GM18498 (cell line): Measurements from ENCODE around the gene FLOT1.

Experiments
- ATAC-seq: cut with Tn5 transposase; IDR thresholded peaks from one replicate; pipeline ENCODE4 v1.9.1; 2021; ENCODE audit warnings: mild to moderate bottlenecking, moderate library complexity; ENCODE audit not compliant: unreplicated experiment

The FLOT1 gene

DNA sequence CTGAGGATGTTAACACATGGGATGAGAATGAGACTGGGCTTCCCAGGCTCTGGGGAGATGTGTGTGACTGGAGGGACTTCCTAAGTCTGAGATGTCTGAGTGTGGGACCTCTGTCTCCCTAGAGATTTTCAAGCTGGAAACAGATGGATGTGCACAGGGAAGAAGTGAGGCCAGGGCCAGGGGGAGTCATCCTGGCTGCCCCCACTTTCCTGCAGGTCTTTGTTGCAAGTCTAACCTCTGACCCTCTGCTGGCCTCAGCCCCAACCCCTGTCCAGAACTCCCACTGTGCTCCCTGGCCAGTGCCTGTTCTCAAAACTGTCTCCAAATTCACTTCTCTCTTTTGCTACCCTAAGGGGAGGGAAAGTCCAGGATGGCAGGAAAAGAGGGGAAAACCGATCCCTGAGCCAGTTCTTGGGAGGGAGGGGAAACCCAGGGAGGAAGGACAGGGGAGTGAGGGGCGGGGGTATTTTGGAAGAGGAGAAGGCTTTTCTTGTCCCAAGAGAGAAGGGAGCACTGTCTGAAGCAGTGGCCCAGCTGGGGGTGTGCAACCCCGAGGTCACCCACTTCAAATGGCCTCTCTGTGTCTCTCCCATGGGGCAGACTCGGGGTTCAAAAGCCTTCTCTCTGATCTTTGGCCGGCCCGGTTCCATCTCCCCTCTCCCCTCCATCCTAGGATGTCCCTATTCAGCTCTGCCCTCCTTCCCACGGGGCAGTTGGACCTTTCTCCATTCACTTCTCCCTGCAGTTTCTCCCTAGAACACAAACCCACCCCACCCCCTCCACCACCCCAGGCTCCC, 59.1 kb downstream of the FLOT1 start:
- no peak for ATAC-seq

DNA sequence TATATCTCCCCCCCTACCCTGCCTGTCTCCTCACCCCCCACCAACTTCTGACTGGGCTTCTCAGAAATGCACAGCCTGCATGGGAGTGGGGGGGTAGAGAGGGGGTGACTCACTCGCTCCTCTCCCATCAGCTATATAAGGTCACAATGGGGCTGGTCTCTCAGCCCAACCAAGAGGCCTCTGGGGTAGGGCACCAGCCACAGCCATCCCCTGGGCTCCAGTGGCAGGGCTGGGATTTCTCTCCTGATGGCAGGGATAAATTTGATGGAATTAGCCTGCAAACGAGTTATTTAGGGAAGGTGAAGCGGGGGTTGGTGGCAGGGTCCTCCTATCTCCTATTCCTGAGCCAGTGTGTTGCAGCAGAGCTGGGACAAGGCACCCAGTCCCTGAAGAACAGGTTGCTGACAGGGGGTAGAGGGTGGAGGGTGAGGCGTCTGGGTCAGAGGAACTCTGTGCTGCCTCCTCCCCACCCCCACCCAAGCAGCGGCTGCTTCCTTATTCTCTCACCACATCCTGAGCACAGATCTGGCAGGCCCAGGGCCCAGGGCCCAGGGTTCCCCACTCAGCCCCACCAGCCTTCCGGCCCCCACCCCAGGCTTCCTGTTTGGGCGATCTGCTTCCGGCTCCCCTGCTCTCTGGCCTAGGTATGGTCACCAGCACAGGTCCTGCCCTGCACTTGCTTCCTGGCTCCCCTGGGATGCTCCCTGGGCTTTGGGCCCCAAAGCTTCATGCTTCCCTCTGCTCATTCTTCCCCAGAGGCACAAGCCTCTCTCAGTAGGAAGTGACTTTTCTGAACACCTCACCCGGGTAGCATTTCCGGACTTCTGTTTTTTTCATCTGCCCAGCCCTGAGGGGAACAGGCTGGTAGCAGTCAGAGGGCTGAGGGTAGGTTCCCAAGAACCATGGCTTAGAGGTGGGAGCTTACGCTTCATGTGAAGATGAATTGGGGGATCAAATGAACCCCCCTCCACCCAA, 60.1 kb downstream of the FLOT1 start:
- ATAC-seq = peak; percentile 45

DNA sequence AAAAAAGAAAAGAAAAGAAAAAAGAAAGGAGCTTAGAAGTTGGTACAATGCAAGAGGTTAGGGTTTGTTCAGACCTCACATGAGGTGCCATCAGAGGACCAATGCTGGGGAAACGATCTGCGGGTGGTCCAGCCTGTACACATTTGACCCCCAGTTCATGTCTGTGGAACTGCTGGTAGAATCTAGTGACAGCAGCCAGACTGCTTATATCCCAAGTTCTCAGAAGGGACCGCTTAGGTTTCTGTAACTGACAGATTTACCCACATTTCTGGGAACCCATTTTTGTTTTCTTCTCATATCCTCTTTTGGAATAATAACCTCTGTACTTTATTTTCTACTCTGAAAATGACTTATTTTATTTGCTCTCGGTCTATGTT, 60.7 kb downstream of the FLOT1 start:
- no peak for ATAC-seq

DNA sequence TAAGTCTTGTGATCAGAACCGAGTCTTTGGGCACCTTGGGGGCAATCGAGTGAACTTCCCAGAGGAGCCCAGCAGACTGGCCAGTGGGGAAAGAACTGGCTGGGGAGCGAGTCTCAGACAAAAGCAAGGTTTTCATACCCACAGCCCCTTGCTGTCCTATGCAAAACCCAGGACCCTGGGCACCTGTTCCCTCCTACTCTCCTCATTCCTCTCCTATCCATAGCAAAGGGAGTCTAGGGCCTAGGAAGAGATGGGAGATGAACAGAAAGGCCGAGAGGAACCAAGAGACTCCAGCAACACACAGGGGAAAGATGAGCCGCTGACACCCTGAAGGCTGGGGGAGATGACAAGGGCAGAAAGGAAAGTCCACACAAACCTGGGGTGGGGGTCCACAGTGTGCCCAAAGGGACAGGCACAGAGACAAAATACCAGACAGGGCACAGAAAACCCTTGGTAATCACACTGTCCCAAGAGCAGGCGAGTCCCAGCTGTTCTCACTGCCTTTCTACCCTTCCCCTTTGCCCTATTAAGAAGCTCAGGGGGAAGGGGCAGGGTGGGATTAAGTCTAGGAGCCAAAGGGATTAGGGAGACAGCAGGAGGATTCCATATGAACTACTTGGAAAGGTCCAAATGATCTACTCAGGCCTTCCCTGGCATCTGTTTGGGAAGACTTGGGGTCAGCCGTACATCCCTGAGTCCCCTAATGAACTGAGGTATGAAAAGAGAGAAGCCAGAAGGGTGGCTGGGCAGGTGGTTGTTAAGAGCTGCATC, 62.5 kb downstream of the FLOT1 start:
- ATAC-seq = no peak

DNA sequence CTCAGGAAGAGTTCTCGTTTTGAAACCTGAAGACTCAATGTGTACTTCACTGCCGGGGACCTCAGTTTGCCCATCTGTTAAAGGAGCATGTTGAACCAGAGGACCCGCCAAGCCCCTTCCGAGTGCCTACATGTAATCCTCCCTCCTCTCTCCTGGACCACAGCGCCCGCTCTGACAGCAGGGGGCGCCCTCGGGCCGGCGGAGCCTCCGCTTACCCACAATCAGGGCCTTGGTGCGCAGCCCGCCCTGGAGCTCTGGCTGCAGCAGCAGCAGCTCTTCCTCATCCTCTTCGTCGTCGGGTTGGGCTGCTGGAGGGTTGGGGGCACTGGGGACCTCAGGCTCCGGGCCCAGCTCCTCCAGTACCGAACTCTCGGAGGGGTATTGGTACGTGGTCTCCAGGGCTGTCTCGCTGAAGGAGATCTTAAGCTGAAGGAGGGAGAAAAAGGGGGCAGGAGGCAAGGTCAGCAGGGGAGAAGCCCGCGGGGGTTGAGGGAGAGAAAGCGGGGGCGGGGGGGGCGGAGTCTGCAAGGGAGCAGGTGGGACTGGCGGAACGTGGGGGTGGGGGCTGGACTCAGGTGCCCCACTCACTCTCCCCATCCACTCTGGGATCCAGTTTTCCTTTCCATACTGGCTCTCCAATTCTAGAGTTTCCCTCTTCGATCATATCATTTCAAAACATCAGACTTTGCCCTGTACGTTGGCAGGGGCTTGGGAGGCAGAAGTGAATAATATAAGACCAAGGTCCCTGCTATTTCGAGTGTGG, 63.3 kb downstream of the FLOT1 start:
- peak; percentile 46 for ATAC-seq
